DND-41 (cell line): ENCODE measurements around the gene ALG11.
A peak's percentile ranks its signal among the peaks of the same experiment; 100 is the strongest.

Source experiments
- ATAC-seq: fragments of 200-7000 bp; cut with Tn5 transposase; 3 replicates; pipeline ENCODE4 v1.9.1; 2021; ENCODE audit warnings: low read depth; ENCODE audit not compliant: insufficient read depth
- DNase-seq: peaks from one replicate; pipeline ENCODE4 v3.0.0-alpha.2; 2020
- H2AFZ ChIP-seq: 2 replicates; pipeline ENCODE4 v1.6.0; 2012; ENCODE audit warnings: low read depth, low read length
- H3K27ac ChIP-seq: 2 replicates; pipeline ENCODE4 v1.5.1; 2012; ENCODE audit warnings: low read length, inconsistent platforms
- H3K27me3 ChIP-seq: fragments of 200-600 bp; sonication (generic); 2 replicates; pipeline ENCODE4 v1.6.0; 2012; ENCODE audit warnings: low read length, mild to moderate bottlenecking, inconsistent platforms; ENCODE audit not compliant: insufficient read depth, poor library complexity
- H3K36me3 ChIP-seq: 2 replicates; pipeline ENCODE4 v1.5.1; 2012; ENCODE audit warnings: low read length, inconsistent platforms; ENCODE audit not compliant: insufficient read depth
- H3K4me1 ChIP-seq: 2 replicates; pipeline ENCODE4 v1.5.1; 2012; ENCODE audit warnings: mild to moderate bottlenecking, low read length; ENCODE audit not compliant: insufficient read depth
- H3K4me2 ChIP-seq: 2 replicates; pipeline ENCODE4 v1.6.0; 2012; ENCODE audit warnings: mild to moderate bottlenecking, moderate library complexity, low read length, inconsistent platforms; ENCODE audit not compliant: insufficient read depth
- H3K4me3 ChIP-seq, 2 experiments: fragments of 200-600 bp in 1 of 2; shearing (Covaris generic) in 1 of 2; 2 replicates each; pipeline ENCODE4 v1.5.1; 2012 to 2016; ENCODE audit warnings: inconsistent platforms in 2 of 2, low read length in 2 of 2, mild to moderate bottlenecking in 2 of 2, low read depth in 1 of 2, moderate library complexity in 1 of 2
- H3K79me2 ChIP-seq: 2 replicates; pipeline ENCODE4 v1.6.0; 2012; ENCODE audit warnings: low read length, inconsistent platforms; ENCODE audit not compliant: insufficient read depth
- H3K9ac ChIP-seq: 2 replicates; pipeline ENCODE4 v1.6.0; 2012; ENCODE audit warnings: low read depth, mild to moderate bottlenecking, inconsistent platforms, low read length, moderate library complexity
- H3K9me3 ChIP-seq: 2 replicates; pipeline ENCODE4 v1.5.1; 2012; ENCODE audit warnings: low read length, moderate library complexity, mild to moderate bottlenecking, inconsistent platforms; ENCODE audit not compliant: insufficient read depth, severe bottlenecking
- H4K20me1 ChIP-seq: 2 replicates; pipeline ENCODE4 v1.6.0; 2012; ENCODE audit warnings: low read length; ENCODE audit not compliant: insufficient read depth
- CTCF ChIP-seq: IDR thresholded peaks from 2 replicates; pipeline ENCODE4 v1.5.1; 2012; ENCODE audit warnings: borderline replicate concordance, low read length, moderate library complexity, mild to moderate bottlenecking; ENCODE audit not compliant: poor library complexity, severe bottlenecking; ENCODE audit errors: extremely low read depth
- EZH2 ChIP-seq: IDR thresholded peaks from 3 replicates; pipeline ENCODE4 v1.6.1; 2012; ENCODE audit warnings: borderline replicate concordance, low read depth, mild to moderate bottlenecking, moderate library complexity, low read length, inconsistent platforms; ENCODE audit not compliant: severe bottlenecking

Gene ALG11

GRCh38 chr13:52001120-52001731, 11.0 kb upstream of the ALG11 start:
- Histone ChIP-seq H3K27ac (no peak overlapping the region), H3K9me3 (no peaks in the 10 kb centered on the region), H3K4me2 (no peak overlapping the region), H4K20me1 (no peaks in the 10 kb centered on the region), H3K4me3 (no peak overlapping the region), H2AFZ (no peak overlapping the region), H3K27me3 (peaks cover 5% of the 10 kb centered on the region), H3K79me2 (no peaks in the 10 kb centered on the region), H3K4me1 (no peaks in the 10 kb centered on the region), H3K36me3 (no peaks in the 10 kb centered on the region), H3K9ac (no peak overlapping the region)
- TF ChIP-seq CTCF (peak; percentile 84), EZH2 (no peak)
- DNase-seq (no peak), ATAC-seq (peak; percentile 94)

- no peak overlapping the region for H3K4me2 ChIP-seq
- H4K20me1 ChIP-seq, result no peaks in the 10 kb centered on the region
- H3K4me1 ChIP-seq, result no peaks in the 10 kb centered on the region
- no peak overlapping the region for H2AFZ ChIP-seq
- no peak overlapping the region for H3K27ac ChIP-seq
- no peaks in the 10 kb centered on the region for H3K36me3 ChIP-seq
- H3K9me3 ChIP-seq, result no peaks in the 10 kb centered on the region
- TF ChIP-seq EZH2 (no peak), CTCF (no peak)
- H3K9ac ChIP-seq, result no peak overlapping the region
- no peaks in the 10 kb centered on the region for H3K79me2 ChIP-seq
- DNase-seq, result no peak
- no peak overlapping the region for H3K4me3 ChIP-seq
- peaks cover 7% of the 10 kb centered on the region for H3K27me3 ChIP-seq
- no peak for ATAC-seq
Observed at GRCh38 chr13:52002361-52002760, 9.8 kb upstream of the ALG11 start.

GRCh38 chr13:52003541-52003940, 8.7 kb upstream of the ALG11 start:
- H3K27ac ChIP-seq, result no peak overlapping the region
- no peak overlapping the region for H3K4me3 ChIP-seq
- H3K9ac ChIP-seq, result no peak overlapping the region
- no peaks in the 10 kb centered on the region for H3K9me3 ChIP-seq
- H3K27me3 ChIP-seq, result peaks cover 11% of the 10 kb centered on the region
- no peaks in the 10 kb centered on the region for H3K79me2 ChIP-seq
- no peaks in the 10 kb centered on the region for H3K4me1 ChIP-seq
- TF ChIP-seq EZH2 (no peak), CTCF (no peak)
- no peak for DNase-seq
- no peak overlapping the region for H3K4me2 ChIP-seq
- ATAC-seq, result no peak
- H2AFZ ChIP-seq, result no peak overlapping the region
- H3K36me3 ChIP-seq, result no peaks in the 10 kb centered on the region
- no peaks in the 10 kb centered on the region for H4K20me1 ChIP-seq
